Right lobe of liver (tissue), 6 donors: ENCODE measurements around the gene ZNF425. TPM values are rescaled to one million over a fixed set of nuclear protein-coding genes. Genes with fewer than 3 reads are reported as not detected.
"Not testable (repeated sequence)": the region's sequence is repeated elsewhere in the genome, so short reads cannot be mapped to it uniquely, and the experiment has no call there.

Source experiments
- ATAC-seq, 4 donors: fragments of 200-7000 bp; cut with Tn5 transposase; one replicate each; pipeline ENCODE4 v1.9.1; 2020; ENCODE audit warnings: mild to moderate bottlenecking in 4 of 4, moderate library complexity in 4 of 4
- DNase-seq, 3 donors: peaks; one replicate each; pipeline ENCODE4 v3.0.0-alpha.2; 2020
- H3K27ac ChIP-seq, 3 donors: fragments of 200-600 bp; one replicate each; pipeline ENCODE4 v1.8.0; 2022
- H3K27me3 ChIP-seq, 2 donors: fragments of 200-600 bp; one replicate each; pipeline ENCODE4 v1.8.0; 2022
- H3K36me3 ChIP-seq, 4 donors: fragments of 200-600 bp; sonication (generic) in 1 of 4; one replicate each; pipeline versions ENCODE4 v1.5.1 to v1.8.0; 2017 to 2022; ENCODE audit warnings: control low read depth in 1 of 4
- H3K4me1 ChIP-seq, 4 donors: fragments of 200-600 bp; sonication (generic) in 1 of 4; one replicate each; pipeline versions ENCODE4 v1.5.1 to v1.8.0; 2017 to 2022; ENCODE audit warnings: control low read depth in 1 of 4
- H3K4me3 ChIP-seq, 3 donors: fragments of 200-600 bp; one replicate each; pipeline ENCODE4 v1.8.0; 2022
- H3K9me3 ChIP-seq, 4 donors: fragments of 200-600 bp; sonication (generic) in 1 of 4; one replicate each; pipeline versions ENCODE4 v1.5.1 to v1.8.0; 2017 to 2022; ENCODE audit warnings: control low read depth in 1 of 4
- POLR2A ChIP-seq: fragments of 450-650 bp; IDR thresholded peaks from one replicate; pipeline ENCODE4 v1.6.1; 2017; ENCODE audit warnings: antibody characterized with exemption, mild to moderate bottlenecking
- WGBS: methylation state at CpG from one replicate; pipeline ENCODE4 v1.1.6; 2018; ENCODE audit warnings: low coverage, low lambda C conversion rate; ENCODE audit not compliant: insufficient coverage; ENCODE audit errors: missing lambda C conversion rate; 5-methylcytosine and 5-hydroxymethylcytosine counted together
- intact Hi-C, 2 donors: fragments of 100-400 bp; cut with DNase I; formaldehyde crosslinking; loops; one replicate each; pipeline versions ENCODE4 v1.11.2 to v1.14.1; 2022
- total RNA-seq, 6 experiments: library from RNA; depleted of rRNA in 2 of 6; stranded (reverse); fragments of >200 nt in 2 of 6; fragmentation: NEBNext Ultra II Directional in 3 of 6; extraction: Animal tissue kit (Norgen Biotek cat#: 25700) in 3 of 6; gene quantifications; one replicate each; pipeline versions ENCODE4 v1.1.0 to v1.2.4, GENCODE V29; 2016 to 2023
- TF ChIP-seq, protein P1 (sequence below), 4 donors: fragments of 200-600 bp in 3 of 4; fragments of 450-650 bp in 1 of 4; IDR thresholded peaks; one replicate each; pipeline versions ENCODE4 v1.5.1 to v1.8.0; 2016 to 2022; ENCODE audit warnings: antibody characterized with exemption in 4 of 4, mild to moderate bottlenecking in 2 of 4
- donor health status: DM: no; HTN: yes; CAD: no.
- donor health status: DM: no; HTN: no; CAD: no.
- donor health status: DM: no; HTN: no; CAD: no.
- donor health status: DM: no; HTN: yes; CAD: no.
- donor health status: DM: no; HTN: yes; CAD: no.

The ZNF425 gene
- total RNA-seq, 6 experiments from 2014 or later, result 0.06 to 1.4 (median 0.44) TPM

GRCh38 chr7:149147072-149147751 lies 21.1 kb upstream of the ZNF425 start, which contains the start of gene ZNF398:
Gene ZNF398 (plus strand): TSS chr7:149147453. CDS start chr7:149147743, 290 bp downstream.
- intact Hi-C loops, result no loop called here
- peak; percentile 85 to 93 (median 90) for ATAC-seq
- WGBS, result 2% methylated on average over 38 of the region's 79 CpGs
- H3K4me3 ChIP-seq, result peak within 1 kb of the TSS; percentile 84 to 94 (median 86)
- no peaks in the 10 kb centered on the region for H3K27me3 ChIP-seq
- peak; percentile 83 to 84 (median 83) for DNase-seq
- TF ChIP-seq, protein P1, sequence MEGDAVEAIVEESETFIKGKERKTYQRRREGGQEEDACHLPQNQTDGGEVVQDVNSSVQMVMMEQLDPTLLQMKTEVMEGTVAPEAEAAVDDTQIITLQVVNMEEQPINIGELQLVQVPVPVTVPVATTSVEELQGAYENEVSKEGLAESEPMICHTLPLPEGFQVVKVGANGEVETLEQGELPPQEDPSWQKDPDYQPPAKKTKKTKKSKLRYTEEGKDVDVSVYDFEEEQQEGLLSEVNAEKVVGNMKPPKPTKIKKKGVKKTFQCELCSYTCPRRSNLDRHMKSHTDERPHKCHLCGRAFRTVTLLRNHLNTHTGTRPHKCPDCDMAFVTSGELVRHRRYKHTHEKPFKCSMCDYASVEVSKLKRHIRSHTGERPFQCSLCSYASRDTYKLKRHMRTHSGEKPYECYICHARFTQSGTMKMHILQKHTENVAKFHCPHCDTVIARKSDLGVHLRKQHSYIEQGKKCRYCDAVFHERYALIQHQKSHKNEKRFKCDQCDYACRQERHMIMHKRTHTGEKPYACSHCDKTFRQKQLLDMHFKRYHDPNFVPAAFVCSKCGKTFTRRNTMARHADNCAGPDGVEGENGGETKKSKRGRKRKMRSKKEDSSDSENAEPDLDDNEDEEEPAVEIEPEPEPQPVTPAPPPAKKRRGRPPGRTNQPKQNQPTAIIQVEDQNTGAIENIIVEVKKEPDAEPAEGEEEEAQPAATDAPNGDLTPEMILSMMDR (IDR thresholded peaks at IDR 0.05), result peak; percentile 65 to 99 (median 79)
- peak; percentile 75 for TF ChIP-seq POLR2A
- H3K4me1 ChIP-seq, result peaks cover 0 to 18% (median 0%) of the 10 kb centered on the region in 4 donors
- no peaks in the 10 kb centered on the region for H3K36me3 ChIP-seq
- H3K27ac ChIP-seq, result peak within 1 kb of the TSS; percentile 72 to 89 (median 82)
- H3K9me3 ChIP-seq, result no peaks in the 10 kb centered on the region

DNA sequence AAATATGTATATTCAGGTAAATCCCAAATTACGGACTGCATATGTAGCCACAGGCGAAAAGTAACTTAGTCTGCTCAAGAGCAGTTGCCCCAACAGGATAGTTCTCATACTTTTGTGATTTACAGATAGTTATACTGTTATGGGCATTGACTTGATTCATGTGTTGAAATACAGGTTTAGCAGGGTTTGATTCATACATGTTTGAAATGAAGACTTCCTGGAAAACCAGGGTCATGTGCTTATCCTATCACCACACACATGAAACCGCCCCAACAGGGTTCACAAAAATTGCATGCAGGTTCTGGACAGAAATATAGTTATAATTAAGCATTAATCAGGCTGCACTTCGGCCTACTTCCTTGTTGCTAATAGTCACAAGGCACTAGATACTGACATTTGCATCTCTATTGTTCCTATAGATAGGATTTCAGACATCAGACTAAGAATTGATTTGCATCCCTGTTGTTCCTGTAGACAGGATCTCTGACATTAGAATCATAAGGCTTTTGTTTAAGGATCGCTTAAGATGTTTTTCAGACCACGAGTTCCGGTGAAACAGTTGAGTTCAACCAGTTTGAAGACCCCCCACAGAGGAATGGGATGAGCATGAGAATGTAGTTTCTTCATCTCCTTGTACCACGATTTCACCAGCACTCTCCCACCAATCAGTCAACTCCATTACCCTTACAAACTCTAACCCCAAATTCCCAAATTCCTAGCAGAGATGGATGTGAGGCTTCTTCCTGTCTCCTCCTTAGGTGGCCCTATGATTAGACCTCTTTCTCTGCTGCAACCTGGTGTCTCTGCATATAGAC lies 19.1 kb upstream of the ZNF425 start:
- no peaks in the 10 kb centered on the region for H3K27me3 ChIP-seq
- intact Hi-C loops, result no loop called here
- no peaks in the 10 kb centered on the region for H3K9me3 ChIP-seq
- peaks cover 0 to 18% (median 0%) of the 10 kb centered on the region in 4 donors for H3K4me1 ChIP-seq
- H3K36me3 ChIP-seq, result no peaks in the 10 kb centered on the region
- ATAC-seq (no peak), DNase-seq (no peak)
- H3K4me3 ChIP-seq, result no peak overlapping the region
- no peak for TF ChIP-seq POLR2A
- 81% methylated on average over 7 of the region's 8 CpGs for WGBS
- no peak overlapping the region for H3K27ac ChIP-seq

- H3K9me3 ChIP-seq, intact Hi-C loops, H3K27me3 ChIP-seq, DNase-seq, ATAC-seq, H3K27ac ChIP-seq, H3K4me3 ChIP-seq, H3K36me3 ChIP-seq: not testable (repeated sequence)
- WGBS, result 83% methylated on average over 13 of the region's 14 CpGs
- peaks cover 0 to 16% (median 0%) of the 10 kb centered on the region in 4 donors for H3K4me1 ChIP-seq
Observed at GRCh38 chr7:149144436-149144922, 18.4 kb upstream of the ZNF425 start.

- no peak for DNase-seq
- no peak for ATAC-seq
- 88% methylated on average over 3 of the region's 4 CpGs for WGBS
Observed at GRCh38 chr7:149141893-149142292, 15.8 kb upstream of the ZNF425 start.

GRCh38 chr7:149140831-149141230 lies 14.7 kb upstream of the ZNF425 start:
- Histone ChIP-seq H3K9me3 (no peaks in the 10 kb centered on the region), H3K36me3 (no peaks in the 10 kb centered on the region), H3K4me3 (no peak overlapping the region), H3K27ac (no peak overlapping the region), H3K4me1 (no peaks in the 10 kb centered on the region), H3K27me3 (no peaks in the 10 kb centered on the region)
- no peak for DNase-seq
- intact Hi-C loops, result no loop called here
- WGBS, result 76% methylated on average over 3 of the region's 3 CpGs
- no peak for TF ChIP-seq POLR2A
- TF ChIP-seq, protein P1 (IDR thresholded peaks at IDR 0.05), result no peak
- no peak for ATAC-seq

More at GRCh38 chr7:149141893-149142292, 15.8 kb upstream of the ZNF425 start:
- Histone ChIP-seq H3K27me3 (no peaks in the 10 kb centered on the region), H3K9me3 (no peaks in the 10 kb centered on the region), H3K4me1 (peaks cover 0 to 5% (median 0%) of the 10 kb centered on the region in 4 donors), H3K27ac (no peak overlapping the region), H3K36me3 (no peaks in the 10 kb centered on the region), H3K4me3 (no peak overlapping the region)
- TF ChIP-seq, protein P1 (IDR thresholded peaks at IDR 0.05), result no peak
- TF ChIP-seq POLR2A, result no peak
- intact Hi-C loops, result no loop called here
